Panc1 (cell line): ENCODE measurements around the gene RAB30. TPM values are rescaled to one million over a fixed set of nuclear protein-coding genes. Genes with fewer than 3 reads are reported as not detected.

Experiments
- ATAC-seq: fragments of 200-7000 bp; cut with Tn5 transposase; 2 replicates; pipeline ENCODE4 v1.9.1; 2020; ENCODE audit warnings: mild to moderate bottlenecking, moderate library complexity
- BruUV-seq: library from RNA; stranded (reverse); fragments of 400-500 nt; replicated peaks from 2 replicates; lab custom pipeline; 2021; lab: Mats Ljungman, UMichigan
- CTCF ChIA-PET: fragments of 300-600 bp; sonication (Branson Sonifier 250); formaldehyde crosslinking; loops from one replicate; lab custom pipeline; 2022; ENCODE audit warnings: antibody characterized with exemption; lab: Charles Lee
- POLR2A ChIA-PET: fragments of 300-600 bp; sonication (Branson Sonifier 250); formaldehyde crosslinking; loops from one replicate; lab custom pipeline; 2022; ENCODE audit warnings: antibody characterized with exemption; lab: Charles Lee
- DNase-seq: peaks from one replicate; pipeline ENCODE4 v3.0.0-alpha.2; 2010; ENCODE audit warnings: low read depth, low spot score
- H3K27ac ChIP-seq: 2 replicates; pipeline ENCODE4 v1.5.1; 2011; ENCODE audit warnings: mild to moderate bottlenecking, low read length, inconsistent platforms
- H3K27me3 ChIP-seq: fragments of 200-500 bp; sonication (Bioruptor generic); 2 replicates; pipeline ENCODE4 v1.6.0; 2014; ENCODE audit warnings: low read length, inconsistent platforms; ENCODE audit not compliant: control insufficient read depth, insufficient read depth
- H3K36me3 ChIP-seq: fragments of 200-500 bp; sonication (Bioruptor generic); 2 replicates; pipeline ENCODE4 v1.5.1; 2014; ENCODE audit warnings: inconsistent platforms, mild to moderate bottlenecking, low read length, moderate library complexity; ENCODE audit not compliant: control insufficient read depth, insufficient read depth
- H3K4me1 ChIP-seq: 2 replicates; pipeline ENCODE4 v1.5.1; 2011; ENCODE audit warnings: inconsistent platforms, mild to moderate bottlenecking, low read length, moderate library complexity; ENCODE audit not compliant: control insufficient read depth, insufficient read depth
- H3K4me3 ChIP-seq, 2 experiments: 2 replicates each; pipeline ENCODE4 v1.5.1; 2011 to 2012; ENCODE audit warnings: low read depth in 2 of 2, low read length in 2 of 2, mild to moderate bottlenecking in 2 of 2, inconsistent platforms in 1 of 2, moderate library complexity in 1 of 2
- H3K9me3 ChIP-seq: fragments of 200-500 bp; sonication (Bioruptor generic); 2 replicates; pipeline ENCODE4 v1.5.1; 2014; ENCODE audit warnings: low read depth, mild to moderate bottlenecking, inconsistent platforms, low read length, moderate library complexity; ENCODE audit not compliant: control insufficient read depth, insufficient read depth
- CTCF ChIP-seq: fragments of 450-650 bp; IDR thresholded peaks from 2 replicates; pipeline ENCODE4 v1.5.1; 2017; ENCODE audit warnings: mild to moderate bottlenecking
- POLR2AphosphoS5 ChIP-seq: IDR thresholded peaks from 2 replicates; pipeline ENCODE4 v1.6.1; 2012; ENCODE audit warnings: mild to moderate bottlenecking, low read depth, low read length, moderate library complexity
- REST ChIP-seq, 2 experiments: IDR thresholded peaks; 2 replicates each; pipeline ENCODE4 v1.6.1; 2011 to 2012; ENCODE audit warnings: low read depth in 2 of 2, control low read depth in 1 of 2, low read length in 1 of 2, mild to moderate bottlenecking in 1 of 2, moderate library complexity in 1 of 2; ENCODE audit not compliant: insufficient read depth in 1 of 2
- SIN3A ChIP-seq: IDR thresholded peaks from 2 replicates; pipeline ENCODE4 v1.6.1; 2012; ENCODE audit warnings: low read depth, mild to moderate bottlenecking, low read length, moderate library complexity, borderline replicate concordance; ENCODE audit not compliant: insufficient read depth
- TCF7L2 ChIP-seq: IDR thresholded peaks from 2 replicates; pipeline ENCODE4 v1.6.1; 2011; ENCODE audit warnings: mild to moderate bottlenecking, low read depth, low read length, inconsistent platforms
- in situ Hi-C: cut with HindIII; loops from 2 replicates; pipeline ENCODE4 v1.10.0; 2016; ENCODE audit warnings: low sequenced_read_pairs, low pct_unique_long_range_greater_than_20kb
- intact Hi-C: fragments of 100-400 bp; cut with micrococcal nuclease; formaldehyde crosslinking; loops from one replicate; pipeline ENCODE4 v1.10.0; 2022; ENCODE audit not compliant: unreplicated experiment
- total RNA-seq: library from RNA; stranded (reverse); gene quantifications from one replicate; pipeline ENCODE4 v1.2.1, GENCODE V29; 2021; ENCODE audit not compliant: unreplicated experiment

The RAB30 gene
- total RNA-seq, 1 experiment from 2014 or later, result 19.0 TPM

GRCh38 chr11:83047515-83048225, 24.0 kb downstream of the RAB30 start:
- in situ Hi-C loops (no loop called here), intact Hi-C loops (no loop called here)
- TF ChIP-seq CTCF (no peak), POLR2AphosphoS5 (no peak), TCF7L2 (no peak), REST (IDR thresholded peaks at IDR 0.05; ENCODE audit: insufficient read depth in 1 of 2, low read depth in 2 of 2, low read length in 1 of 2) (no peak), SIN3A (no peak)
- Histone ChIP-seq H3K4me3 (no peak overlapping the region), H3K9me3 (no peaks in the 10 kb centered on the region), H3K27me3 (no peaks in the 10 kb centered on the region), H3K4me1 (peaks cover 42% of the 10 kb centered on the region), H3K27ac (no peak overlapping the region), H3K36me3 (no peaks in the 10 kb centered on the region)
- ATAC-seq (no peak), DNase-seq (no peak)
- ChIA-PET CTCF (interaction anchor here (0.5 kb wide), 1 partner anchor 123 kb away, joined by 3 read pairs; no protein-coding TSS in a partner anchor), POLR2A (interaction anchor here (0.6 kb wide), 1 partner anchor 20 kb away, joined by 4 read pairs; no protein-coding TSS in a partner anchor)
- no TSS peak for BruUV-seq

GRCh38 chr11:83046621-83047172, 25.0 kb downstream of the RAB30 start:
- POLR2A ChIA-PET, result interaction anchor here (0.6 kb wide), 1 partner anchor 120 kb away, joined by 3 read pairs; no protein-coding TSS in a partner anchor
- no TSS peak for BruUV-seq
- Histone ChIP-seq H3K36me3 (no peaks in the 10 kb centered on the region), H3K4me1 (peaks cover 35% of the 10 kb centered on the region), H3K27ac (no peak overlapping the region; the same call in 1 of the 2 replicates), H3K27me3 (no peaks in the 10 kb centered on the region), H3K4me3 (no peak overlapping the region), H3K9me3 (no peaks in the 10 kb centered on the region)
- DNase-seq (no peak), ATAC-seq (no peak)
- in situ Hi-C loops (no loop called here), intact Hi-C loops (no loop called here)
- TF ChIP-seq TCF7L2 (no peak), POLR2AphosphoS5 (no peak)
- CTCF ChIA-PET, result interaction anchor here (0.7 kb wide), 1 partner anchor 327 kb away, joined by 3 read pairs; no protein-coding TSS in a partner anchor
